Measurements from ENCODE around the gene N4BP3.

Gene N4BP3

GRCh38 chr5:178149199-178149932 lies 36.0 kb downstream of the N4BP3 start:
- Mint-ChIP-seq H3K27ac (no peak overlapping the region), H3K4me1 (peaks cover 18% of the 10 kb centered on the region), H3K36me3 (ENCODE audit: low read depth) (peaks cover 29% of the 10 kb centered on the region), H3K27me3 (ENCODE audit: low read depth, poor library complexity) (no peaks in the 10 kb centered on the region), H3K9me3 (no peaks in the 10 kb centered on the region), H3K4me3 (no peak overlapping the region)
- no peak for DNase-seq
- no peak for TF ChIP-seq CTCF (IDR thresholded peaks at IDR 0.05)

GRCh38 chr5:178150977-178151734 lies 37.8 kb downstream of the N4BP3 start:
- no peak for DNase-seq
- Mint-ChIP-seq H3K27ac (peak overlapping the region; percentile 38), H3K4me3 (peak overlapping the region; percentile 51), H3K27me3 (ENCODE audit: low read depth, poor library complexity) (no peaks in the 10 kb centered on the region), H3K4me1 (peaks cover 22% of the 10 kb centered on the region), H3K36me3 (ENCODE audit: low read depth) (peaks cover 22% of the 10 kb centered on the region), H3K9me3 (no peaks in the 10 kb centered on the region)
- no peak for TF ChIP-seq CTCF (IDR thresholded peaks at IDR 0.05)

DNA sequence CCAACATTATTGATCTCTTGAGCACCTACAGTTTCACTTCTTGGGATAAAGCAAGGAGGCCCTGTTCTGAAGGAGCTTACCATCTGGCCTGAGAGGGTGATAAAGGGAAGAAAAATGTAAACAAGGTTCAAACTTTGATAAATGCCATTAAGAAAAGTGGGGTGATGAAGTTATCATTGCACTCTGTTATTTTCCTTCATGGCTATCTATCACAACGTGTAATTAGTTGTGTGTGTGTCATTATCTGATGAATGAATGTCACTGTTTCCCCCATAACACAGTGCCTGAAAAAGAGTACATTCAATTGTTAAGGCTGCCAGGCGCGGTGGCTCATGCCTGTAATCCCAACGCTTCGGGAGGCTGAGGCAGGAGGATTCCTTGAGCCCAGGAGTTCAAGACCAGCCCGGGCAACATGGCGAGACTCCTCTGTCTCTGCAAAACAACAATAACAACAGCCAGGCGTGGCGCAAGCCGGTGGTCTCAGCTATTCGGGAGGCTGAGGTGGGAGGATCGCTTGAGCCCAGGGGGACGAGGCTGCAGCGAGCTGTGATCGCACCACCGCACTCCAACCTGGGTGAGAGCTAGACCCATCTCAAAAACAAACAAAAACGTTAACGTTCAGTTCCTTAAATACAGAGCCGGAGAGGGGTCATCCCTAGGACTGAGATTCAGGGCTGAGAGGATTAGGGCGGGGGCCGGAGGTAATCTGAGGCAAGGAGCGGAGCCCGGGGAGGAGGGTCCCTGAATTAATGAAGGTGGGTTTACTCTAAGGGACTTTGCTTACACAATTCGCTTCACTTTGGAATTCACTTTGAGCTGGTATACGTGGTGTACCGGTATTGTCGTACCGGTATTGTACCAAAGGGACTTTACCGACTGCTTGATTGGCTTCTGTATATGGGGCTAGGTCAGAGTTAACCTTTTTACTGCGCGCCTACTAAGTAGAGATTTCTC lies 39.4 kb downstream of the N4BP3 start:
- Mint-ChIP-seq H3K4me3 (peak overlapping the region; percentile 95), H3K36me3 (ENCODE audit: low read depth) (peaks cover 20% of the 10 kb centered on the region), H3K4me1 (peaks cover 22% of the 10 kb centered on the region), H3K27me3 (ENCODE audit: low read depth, poor library complexity) (peaks cover 3% of the 10 kb centered on the region), H3K9me3 (no peaks in the 10 kb centered on the region), H3K27ac (peak overlapping the region; percentile 91)
- TF ChIP-seq CTCF (IDR thresholded peaks at IDR 0.05), result no peak
- DNase-seq, result no peak

GRCh38 chr5:178153530-178154340 lies 40.4 kb downstream of the N4BP3 start, which contains the start of gene NHP2:
Gene NHP2 (minus strand): TSS chr5:178153885. CDS start chr5:178153817, 68 bp downstream.
- DNase-seq, result peak; percentile 99
- TF ChIP-seq CTCF (IDR thresholded peaks at IDR 0.05), result no peak
- Mint-ChIP-seq H3K27ac (peak within 1 kb of the TSS; percentile 91), H3K36me3 (ENCODE audit: low read depth) (peaks cover 14% of the 10 kb centered on the region), H3K4me1 (peaks cover 22% of the 10 kb centered on the region), H3K27me3 (ENCODE audit: low read depth, poor library complexity) (peaks cover 3% of the 10 kb centered on the region), H3K9me3 (no peaks in the 10 kb centered on the region), H3K4me3 (peak within 1 kb of the TSS; percentile 95)

- no peak overlapping the region for H3K27ac Mint-ChIP-seq
- H3K27me3 Mint-ChIP-seq (ENCODE audit: low read depth, poor library complexity), result peaks cover 3% of the 10 kb centered on the region
- DNase-seq, result no peak
- no peak for TF ChIP-seq CTCF (IDR thresholded peaks at IDR 0.05)
- H3K36me3 Mint-ChIP-seq (ENCODE audit: low read depth), result peaks cover 12% of the 10 kb centered on the region
- H3K4me1 Mint-ChIP-seq, result peaks cover 22% of the 10 kb centered on the region
- no peaks in the 10 kb centered on the region for H3K9me3 Mint-ChIP-seq
- H3K4me3 Mint-ChIP-seq, result no peak overlapping the region
Observed at GRCh38 chr5:178155065-178155464, 41.7 kb downstream of the N4BP3 start.
